PFSK-1 (cell line): Measurements from ENCODE around the gene RBM15.

Experiments
- FOXP2 ChIP-seq: optimal IDR thresholded peaks from 2 replicates; pipeline ENCODE3; 2011; ENCODE audit warnings: borderline replicate concordance, control low read depth, inconsistent platforms; ENCODE audit not compliant: insufficient read depth; ENCODE audit errors: extremely low read length, extremely low read depth
- POLR2AphosphoS5 ChIP-seq: IDR thresholded peaks from 2 replicates; pipeline ENCODE4 v1.6.1; 2012; ENCODE audit warnings: low read depth, mild to moderate bottlenecking, control low read depth, low read length, moderate library complexity
- SIN3A ChIP-seq: IDR thresholded peaks from 2 replicates; pipeline ENCODE4 v1.6.1; 2012; ENCODE audit warnings: mild to moderate bottlenecking, low read length, moderate library complexity, borderline replicate concordance; ENCODE audit not compliant: insufficient read depth
- TAF1 ChIP-seq: IDR thresholded peaks from 2 replicates; pipeline ENCODE4 v1.6.1; 2012; ENCODE audit warnings: low read length, control low read depth, borderline replicate concordance; ENCODE audit not compliant: insufficient read depth
- TF ChIP-seq, protein P1 (sequence below), 2 experiments: IDR thresholded peaks; 2 replicates each; pipeline versions ENCODE4 v1.6.1 to v1.8.0; 2011 to 2012; ENCODE audit warnings: low read depth in 2 of 2, low read length in 2 of 2, control low read depth in 1 of 2, inconsistent platforms in 1 of 2, mild to moderate bottlenecking in 1 of 2, moderate library complexity in 1 of 2; ENCODE audit not compliant: insufficient read depth in 1 of 2

Gene RBM15

DNA sequence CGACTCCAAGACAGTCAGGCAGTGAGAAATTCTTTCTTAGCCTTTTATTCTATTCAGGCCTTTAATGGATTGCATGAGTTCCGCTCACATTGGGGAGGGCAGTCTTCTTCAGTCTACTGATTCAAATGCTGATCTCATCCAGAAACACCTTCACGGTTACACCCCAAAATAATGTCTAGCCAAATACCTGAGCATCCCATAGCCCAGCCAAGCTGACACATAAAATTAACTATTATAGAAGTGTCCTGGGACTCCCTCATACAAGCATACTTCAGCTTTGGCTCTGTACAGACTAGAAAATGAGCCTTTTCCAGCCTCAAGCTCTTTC, 55.3 kb downstream of the RBM15 start:
- TF ChIP-seq FOXP2 (no peak), TAF1 (no peak), SIN3A (no peak), POLR2AphosphoS5 (no peak)
- TF ChIP-seq, protein P1, sequence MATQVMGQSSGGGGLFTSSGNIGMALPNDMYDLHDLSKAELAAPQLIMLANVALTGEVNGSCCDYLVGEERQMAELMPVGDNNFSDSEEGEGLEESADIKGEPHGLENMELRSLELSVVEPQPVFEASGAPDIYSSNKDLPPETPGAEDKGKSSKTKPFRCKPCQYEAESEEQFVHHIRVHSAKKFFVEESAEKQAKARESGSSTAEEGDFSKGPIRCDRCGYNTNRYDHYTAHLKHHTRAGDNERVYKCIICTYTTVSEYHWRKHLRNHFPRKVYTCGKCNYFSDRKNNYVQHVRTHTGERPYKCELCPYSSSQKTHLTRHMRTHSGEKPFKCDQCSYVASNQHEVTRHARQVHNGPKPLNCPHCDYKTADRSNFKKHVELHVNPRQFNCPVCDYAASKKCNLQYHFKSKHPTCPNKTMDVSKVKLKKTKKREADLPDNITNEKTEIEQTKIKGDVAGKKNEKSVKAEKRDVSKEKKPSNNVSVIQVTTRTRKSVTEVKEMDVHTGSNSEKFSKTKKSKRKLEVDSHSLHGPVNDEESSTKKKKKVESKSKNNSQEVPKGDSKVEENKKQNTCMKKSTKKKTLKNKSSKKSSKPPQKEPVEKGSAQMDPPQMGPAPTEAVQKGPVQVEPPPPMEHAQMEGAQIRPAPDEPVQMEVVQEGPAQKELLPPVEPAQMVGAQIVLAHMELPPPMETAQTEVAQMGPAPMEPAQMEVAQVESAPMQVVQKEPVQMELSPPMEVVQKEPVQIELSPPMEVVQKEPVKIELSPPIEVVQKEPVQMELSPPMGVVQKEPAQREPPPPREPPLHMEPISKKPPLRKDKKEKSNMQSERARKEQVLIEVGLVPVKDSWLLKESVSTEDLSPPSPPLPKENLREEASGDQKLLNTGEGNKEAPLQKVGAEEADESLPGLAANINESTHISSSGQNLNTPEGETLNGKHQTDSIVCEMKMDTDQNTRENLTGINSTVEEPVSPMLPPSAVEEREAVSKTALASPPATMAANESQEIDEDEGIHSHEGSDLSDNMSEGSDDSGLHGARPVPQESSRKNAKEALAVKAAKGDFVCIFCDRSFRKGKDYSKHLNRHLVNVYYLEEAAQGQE (IDR thresholded peaks at IDR 0.05; ENCODE audit: insufficient read depth in 1 of 2, low read depth in 2 of 2, low read length in 2 of 2), result no peak
